ENCODE results near the gene DHRS7B.

The DHRS7B gene

DNA sequence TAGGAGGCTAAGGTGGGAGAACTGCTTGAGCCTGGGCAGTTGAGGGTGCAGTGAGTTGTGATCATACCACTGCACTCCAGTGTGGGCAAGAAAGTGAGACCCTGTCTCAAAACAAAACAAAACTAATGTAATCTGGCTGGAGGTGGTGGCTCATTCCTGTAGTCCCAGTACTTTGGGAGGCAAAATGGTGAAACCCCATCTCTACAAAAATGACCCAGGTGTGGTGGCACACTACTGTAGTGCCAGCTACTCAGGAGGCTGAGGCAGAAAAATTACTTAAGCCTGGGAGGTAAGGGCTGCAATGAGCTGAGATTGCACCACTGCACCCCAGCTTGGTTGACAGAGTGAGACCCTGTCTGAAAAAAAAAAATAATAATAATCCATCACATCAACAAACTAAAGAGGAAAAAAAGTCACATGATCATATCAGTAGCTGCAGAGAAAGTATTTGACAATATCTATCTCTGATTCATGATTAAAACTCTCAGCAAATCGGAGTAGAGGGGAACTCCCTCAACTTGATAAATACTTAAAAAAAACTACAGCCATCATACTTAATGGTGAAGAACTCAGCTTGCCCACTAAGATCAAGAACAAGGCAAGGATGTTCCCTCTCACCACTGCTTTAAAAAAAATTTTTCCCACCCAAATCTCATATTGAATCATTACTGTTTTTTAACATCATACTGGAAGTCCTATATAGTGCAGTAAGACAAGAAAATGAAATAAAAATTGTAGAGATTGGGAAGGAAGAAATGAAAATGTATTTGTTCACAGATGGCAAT, 31.0 kb downstream of the DHRS7B start:
- no peak for DNase-seq (ENCODE audit: low read depth, low spot score)

DNA sequence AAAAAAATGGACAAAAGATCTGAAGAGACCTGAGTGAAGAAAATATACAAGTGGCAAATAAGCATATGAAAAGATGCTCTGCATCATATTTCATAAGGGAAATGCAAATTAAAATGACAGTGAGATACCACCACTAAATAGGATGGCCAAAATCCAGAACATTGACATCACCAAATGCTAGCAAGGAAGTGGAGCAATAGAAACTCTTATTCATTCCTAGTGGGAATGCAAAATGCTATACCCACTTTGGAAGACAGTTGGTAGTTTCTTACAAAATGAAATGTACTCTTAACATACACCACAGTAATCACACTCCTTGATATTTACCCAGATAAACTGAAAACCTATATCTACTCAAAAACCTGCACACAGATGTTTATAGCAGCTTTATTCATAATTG, 33.6 kb downstream of the DHRS7B start:
- no peak for DNase-seq (ENCODE audit: low read depth, low spot score)

DNA sequence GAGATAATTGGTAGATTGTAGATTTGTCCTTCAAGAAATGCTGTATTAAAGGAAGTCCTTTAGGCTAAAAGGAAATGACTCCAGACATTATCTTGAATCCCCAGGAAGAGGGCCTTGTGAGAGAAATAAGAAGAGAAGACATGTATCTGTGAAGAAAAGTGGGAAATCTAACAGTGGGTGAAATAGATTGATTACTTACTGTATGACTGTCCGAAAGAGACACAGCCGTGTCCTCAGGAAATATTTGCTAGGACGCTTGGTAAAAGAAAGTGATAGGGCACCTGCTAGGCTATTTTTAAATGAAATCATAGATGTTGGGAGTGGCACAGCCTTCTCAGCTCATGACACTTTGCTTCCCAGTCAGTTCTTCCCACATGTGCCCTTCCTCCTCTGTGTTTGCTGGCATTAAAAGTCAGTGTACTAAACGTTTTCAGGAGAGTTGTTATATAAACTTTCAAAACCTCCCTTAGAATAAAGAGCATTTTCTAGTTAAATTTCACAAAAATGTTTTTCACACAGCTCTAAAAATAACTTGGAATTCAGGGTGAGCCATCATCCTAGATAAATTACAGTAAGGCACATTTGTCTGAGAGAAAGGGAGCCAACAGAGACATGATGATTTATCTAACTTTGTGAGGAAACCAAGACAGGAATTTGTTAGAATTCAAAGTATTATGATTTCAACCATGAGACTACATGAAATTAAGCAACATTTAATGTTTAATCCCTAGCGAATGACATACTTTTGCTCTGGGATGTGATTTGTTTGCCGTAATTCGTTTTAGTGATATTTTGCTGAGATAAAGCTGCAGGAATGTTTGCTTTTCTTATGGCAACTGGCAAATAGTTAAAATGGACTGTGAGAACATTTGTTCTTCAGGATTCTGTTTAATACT, 35.0 kb downstream of the DHRS7B start:
- DNase-seq (ENCODE audit: low read depth, low spot score), result no peak

DNA sequence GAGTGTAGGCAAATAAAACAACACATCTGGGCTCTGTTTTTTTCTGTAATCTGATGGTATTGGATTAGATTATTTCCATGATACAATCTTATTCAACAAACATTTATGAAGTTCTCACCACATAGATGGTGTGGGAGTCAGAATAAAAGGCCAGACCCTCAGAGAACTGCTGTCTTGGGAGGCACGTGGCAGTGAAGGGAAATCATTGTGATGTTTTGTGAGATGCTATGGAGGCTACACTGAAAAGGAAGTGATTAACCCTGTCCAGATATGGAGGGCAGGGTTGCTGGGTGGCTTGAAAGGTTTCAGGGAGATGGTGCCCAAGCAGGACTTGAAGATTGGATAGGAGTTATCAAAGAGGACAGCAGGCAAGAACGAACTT, 35.6 kb downstream of the DHRS7B start:
- DNase-seq (ENCODE audit: low read depth, low spot score), result no peak

DNA sequence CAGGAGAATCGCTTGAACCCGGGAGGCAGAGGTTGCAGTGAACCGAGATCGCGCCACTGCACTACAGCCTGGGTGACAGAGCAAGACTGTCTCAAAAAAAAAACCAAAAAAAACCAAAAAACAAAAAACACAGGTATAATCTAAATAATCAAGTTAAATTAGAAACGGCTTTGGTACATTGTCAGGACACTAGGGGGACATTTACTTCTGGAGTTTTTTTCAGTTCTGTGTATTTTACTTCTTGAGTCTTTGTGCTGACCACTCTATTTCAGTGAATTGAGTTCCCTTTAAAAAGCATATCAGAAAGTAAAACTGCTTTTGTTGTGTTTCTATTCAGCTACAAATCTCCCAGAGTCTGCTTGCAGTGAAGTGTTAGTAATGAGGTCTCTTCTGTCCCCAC, 36.3 kb downstream of the DHRS7B start:
- DNase-seq (ENCODE audit: low read depth, low spot score), result no peak

DNA sequence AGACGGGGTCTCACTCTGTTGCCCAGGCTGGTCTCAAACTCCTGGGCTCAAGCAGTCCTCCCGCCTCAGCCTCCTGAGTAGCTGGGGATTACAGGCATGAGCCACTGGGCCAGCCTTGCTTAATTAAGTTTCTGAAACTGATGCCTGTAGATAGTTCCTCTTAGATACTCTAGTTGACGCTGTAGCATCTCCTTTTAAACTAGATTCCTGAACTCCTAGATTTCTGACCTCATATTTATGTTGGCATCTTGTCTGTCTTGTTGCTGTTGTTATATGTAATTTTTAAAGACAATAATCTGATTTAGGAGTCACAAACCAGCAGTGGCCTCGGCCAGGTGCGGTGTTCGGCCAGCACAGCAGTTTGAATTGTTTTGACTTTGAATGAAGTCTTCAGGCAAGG, 37.5 kb downstream of the DHRS7B start:
- no peak for DNase-seq (ENCODE audit: low read depth, low spot score)

DNA sequence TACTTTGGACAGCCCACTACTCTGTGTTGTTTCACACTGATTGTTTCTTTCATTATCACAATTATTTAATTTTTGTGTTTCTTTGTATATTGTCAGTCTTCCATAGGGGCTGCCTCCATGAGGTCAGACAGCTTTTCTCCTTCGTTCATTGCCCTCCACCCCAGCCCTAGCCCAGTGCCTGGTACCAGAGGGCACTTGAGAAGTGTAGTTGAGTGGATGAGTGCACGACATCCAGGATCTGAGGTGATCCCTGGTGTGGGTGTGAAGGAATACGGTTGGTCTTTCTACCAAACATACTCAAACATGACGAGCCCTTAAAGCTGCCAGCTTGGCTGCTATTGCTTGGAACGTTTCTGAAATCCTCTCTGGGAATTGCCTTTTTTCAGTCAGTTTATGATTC, 37.9 kb downstream of the DHRS7B start:
- no peak for DNase-seq (ENCODE audit: low read depth, low spot score)

DNA sequence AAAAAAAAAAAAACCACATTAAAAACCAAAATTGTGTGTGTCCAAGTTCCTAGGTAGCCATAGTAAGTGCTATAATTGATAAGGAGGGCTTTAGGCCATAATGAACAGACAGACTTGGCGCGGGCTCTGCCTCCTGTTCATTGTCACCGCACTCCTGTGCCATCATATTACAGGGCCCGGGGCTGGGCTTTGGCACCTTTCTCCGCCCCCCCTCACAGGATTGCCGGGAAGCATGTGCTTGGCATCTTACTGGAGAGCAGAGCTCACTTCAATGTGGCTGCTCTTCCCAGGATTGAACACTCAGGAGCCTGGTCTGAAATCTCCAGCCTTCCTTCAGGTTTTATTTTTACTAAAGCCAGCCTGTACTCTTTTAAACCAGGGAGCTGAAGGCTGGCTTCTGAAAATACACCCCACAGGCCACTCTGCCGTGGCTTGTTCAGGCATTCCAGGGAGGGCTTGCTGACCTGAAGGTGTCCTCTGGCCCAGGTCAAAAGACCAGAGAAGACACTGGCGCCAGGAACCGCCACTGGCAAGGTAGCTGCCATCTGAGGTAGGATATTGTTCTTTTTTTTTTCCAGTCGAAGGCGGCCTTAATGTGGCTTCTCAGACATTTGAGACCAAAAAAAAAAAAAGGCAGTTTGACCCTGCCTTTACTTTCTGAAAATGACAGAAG, 39.3 kb downstream of the DHRS7B start:
- no peak for DNase-seq (ENCODE audit: low read depth, low spot score)

DNA sequence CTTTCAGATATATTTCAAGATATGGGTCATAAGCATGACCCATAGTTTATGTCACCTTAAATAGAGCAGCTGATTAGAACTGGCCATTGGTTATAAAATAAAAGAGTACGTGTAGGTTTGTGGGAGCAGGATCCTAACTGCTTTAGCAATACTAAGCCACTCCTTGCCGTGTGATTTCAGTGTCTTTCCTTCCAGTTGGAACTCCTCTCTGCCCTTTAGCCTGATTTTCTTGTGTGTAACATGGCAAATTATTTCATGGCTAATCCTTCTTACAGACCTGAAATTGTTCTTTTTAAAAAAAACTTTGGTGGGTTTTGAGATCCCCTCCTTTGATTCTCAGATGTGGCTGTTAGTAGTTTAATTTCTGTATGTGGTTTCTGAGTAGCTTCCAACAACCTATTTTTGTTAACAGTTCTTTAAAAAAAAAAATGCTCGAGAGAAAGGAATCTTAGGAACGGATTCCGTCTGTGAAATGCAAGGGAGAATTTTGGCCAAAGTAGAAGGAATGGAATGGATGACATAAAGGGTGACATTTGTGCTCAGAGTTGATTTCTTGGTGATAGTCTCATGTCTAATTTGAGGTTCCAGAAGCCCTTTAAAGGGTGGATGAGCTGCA, 39.9 kb downstream of the DHRS7B start:
- DNase-seq (ENCODE audit: low read depth, low spot score), result no peak

DNA sequence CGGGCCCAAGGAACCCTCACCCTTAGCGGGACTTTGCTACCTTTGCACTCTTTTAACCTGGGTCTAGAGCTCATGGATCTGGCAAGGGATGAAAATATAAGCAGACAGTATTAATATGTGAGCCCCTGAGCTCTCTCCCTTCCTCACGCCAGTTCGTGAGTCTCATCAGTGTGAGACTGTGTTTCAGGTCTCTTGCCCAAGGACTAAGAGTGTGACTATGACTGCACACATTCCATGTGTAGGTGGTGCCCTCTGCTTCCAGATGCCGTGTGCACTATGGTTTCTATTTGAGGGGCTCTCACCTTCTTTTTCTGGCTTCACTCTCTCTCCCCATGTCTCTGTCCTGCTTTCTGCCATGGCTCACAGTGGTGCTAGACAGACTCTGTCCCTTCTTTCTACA, 40.5 kb downstream of the DHRS7B start:
- DNase-seq (ENCODE audit: low read depth, low spot score), result no peak

DNA sequence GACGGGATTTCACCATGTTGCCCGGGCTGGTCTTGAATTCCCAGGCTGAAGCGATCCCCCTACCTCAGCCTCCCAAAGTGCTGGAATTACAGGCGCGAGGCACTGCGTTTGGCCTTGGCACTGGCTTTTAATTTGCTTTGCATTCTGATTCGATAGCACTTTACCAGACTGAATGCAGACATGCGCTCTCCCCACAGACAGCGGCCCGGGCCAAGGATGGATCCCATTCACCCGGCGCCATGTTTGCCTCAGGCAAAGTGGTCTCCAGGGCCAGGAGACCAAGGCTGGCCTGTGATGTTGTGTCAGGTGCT, 41.7 kb downstream of the DHRS7B start:
- no peak for DNase-seq (ENCODE audit: low read depth, low spot score)

DNA sequence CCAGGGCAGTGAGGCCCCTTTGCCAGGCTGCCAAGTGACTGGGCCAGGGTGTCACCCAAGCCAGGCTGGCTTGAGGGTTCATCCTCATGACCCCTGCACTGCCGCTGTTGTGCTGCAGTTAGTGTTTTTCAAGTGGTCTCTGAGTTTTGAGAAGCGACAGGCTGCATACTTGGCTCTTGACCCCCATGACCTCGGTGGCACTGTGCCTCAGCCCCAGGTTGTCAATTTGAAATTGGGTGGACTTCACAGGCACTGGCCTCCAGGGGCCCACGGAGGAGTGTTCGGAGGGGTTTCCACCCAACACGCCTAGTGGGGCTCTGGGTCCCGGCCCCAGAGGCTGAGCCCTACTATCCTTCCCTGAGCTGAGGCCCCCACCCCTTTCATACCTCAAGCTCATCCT, 42.7 kb downstream of the DHRS7B start:
- no peak for DNase-seq (ENCODE audit: low read depth, low spot score)

DNA sequence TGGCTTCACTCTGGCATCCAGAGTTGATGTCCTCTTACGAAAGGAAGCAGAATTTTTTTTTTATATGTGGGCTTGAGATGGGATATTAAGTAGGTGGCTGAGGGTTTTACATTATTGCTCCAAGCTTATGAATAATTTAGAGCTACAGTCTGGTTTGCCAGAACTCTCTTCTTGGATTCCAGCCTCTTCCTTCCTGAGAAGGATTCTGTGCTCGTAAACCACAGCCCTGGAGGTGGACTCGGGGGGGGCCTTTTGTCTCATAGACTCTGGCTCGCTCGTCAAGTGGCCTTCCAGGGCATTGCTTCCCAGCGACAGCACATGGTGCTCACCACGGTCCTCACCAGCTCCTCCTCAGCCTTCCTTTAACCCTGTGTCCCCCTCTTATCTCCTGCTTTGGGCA, 44.0 kb downstream of the DHRS7B start:
- DNase-seq (ENCODE audit: low read depth, low spot score), result no peak

DNA sequence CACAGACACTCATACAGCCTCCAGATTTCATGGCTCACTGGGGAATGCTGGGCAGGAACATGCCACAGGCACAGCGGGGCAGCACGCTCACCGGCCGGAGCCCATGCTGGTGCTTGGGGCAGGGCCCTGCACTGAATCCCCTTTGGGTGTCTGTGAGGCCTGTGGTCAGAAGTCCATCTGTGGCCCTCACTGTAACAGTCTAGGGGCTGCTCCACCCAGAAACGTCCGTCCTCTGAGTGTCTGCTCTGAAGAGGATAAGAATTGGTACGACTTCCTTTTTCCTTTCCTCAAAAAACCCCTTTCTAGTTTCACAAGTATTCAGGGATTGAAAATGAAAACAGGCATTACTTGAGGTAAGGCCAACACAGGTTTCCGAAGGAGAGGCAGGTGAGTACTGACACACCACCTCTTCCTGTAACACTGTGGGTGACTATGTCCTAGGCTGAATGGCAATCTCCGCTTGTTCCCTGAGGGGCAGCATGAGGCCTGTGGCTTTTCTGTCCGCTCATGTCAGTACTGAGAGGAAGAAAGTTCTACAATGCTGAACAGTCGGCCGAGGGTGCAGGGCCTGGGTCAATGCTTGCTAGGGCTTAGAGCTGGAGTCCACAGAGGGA, 44.7 kb downstream of the DHRS7B start:
- DNase-seq (ENCODE audit: low read depth, low spot score), result no peak

DNA sequence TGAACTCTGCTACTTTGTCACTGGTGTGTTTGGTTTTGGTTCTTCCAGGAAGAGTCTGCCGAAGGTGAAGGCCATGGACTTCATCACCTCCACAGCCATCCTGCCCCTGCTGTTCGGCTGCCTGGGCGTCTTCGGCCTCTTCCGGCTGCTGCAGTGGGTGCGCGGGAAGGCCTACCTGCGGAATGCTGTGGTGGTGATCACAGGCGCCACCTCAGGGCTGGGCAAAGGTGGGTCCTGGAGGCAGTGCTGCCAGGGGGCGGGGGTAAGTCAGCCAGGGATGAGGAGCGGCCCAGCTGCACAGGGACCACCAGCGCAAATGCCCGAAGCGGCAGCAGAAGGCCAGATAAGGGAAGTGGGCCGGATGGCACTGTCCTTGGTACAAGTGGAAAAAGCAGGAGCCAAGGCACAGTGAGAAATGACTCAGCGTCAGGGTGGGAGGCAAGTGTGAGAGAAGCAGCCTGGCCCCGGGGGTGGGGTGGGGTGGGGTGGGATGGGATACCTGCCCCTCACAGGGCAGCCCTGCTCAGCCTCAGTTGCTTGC, 45.3 kb downstream of the DHRS7B start:
- DNase-seq (ENCODE audit: low read depth, low spot score), result no peak

DNA sequence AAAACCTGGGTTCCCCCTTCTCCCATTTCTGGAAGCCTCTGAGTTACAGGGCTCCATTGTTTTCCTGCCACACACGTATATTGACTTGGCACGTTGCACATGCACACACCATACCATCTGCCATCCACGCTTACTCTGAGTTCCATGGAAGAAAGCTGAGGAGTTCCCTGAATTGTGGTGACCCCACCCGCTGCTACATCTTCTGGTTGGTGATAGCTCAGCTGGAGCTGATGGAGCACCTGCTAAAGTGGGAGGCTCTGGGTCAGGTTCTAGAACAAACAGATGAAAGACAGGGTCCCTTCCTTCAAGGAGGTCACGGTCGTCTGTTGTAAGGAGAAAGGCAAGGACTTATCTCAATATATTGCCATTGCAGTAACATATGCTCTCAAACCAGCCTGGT, 46.1 kb downstream of the DHRS7B start:
- no peak for DNase-seq (ENCODE audit: low read depth, low spot score)

DNA sequence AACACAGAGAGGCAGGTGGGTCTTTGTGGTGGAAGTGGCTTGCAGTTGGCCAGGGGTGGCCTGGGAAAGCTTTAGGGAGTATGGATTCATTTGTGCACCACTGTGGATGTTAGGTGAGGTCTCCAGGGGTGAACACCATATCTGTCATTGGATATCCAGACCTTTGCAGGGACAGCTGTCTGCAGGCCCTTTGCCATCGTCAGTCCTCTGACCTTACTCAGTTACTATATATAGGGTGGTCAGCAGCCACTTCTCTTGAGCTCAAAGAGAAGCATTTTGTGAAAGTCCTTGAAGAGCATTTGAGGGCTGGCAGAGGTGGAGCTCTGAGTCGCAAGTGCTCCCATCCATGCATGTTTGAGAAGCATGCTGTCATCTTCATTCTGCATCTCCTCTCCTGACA, 46.8 kb downstream of the DHRS7B start:
- no peak for DNase-seq (ENCODE audit: low read depth, low spot score)

DNA sequence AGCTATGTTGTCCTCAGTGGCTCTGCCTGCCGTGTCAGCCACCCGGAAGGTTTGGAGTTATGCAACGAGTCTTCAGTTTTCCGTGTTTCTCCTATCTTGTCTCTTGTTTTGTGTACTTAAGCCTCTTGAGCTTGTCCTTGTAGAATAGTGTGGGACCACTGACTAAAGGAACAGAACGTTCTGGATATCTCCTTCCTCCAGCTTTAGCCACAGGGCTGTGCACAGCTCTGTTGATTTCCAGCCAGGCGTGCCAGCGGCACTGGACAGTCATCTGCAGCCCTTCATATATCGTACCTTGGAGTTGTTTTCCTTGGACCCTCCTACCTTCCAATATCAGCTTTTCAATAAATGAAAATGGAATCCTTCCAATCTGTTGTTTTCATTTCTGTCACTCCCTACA, 47.4 kb downstream of the DHRS7B start:
- DNase-seq (ENCODE audit: low read depth, low spot score), result no peak

DNA sequence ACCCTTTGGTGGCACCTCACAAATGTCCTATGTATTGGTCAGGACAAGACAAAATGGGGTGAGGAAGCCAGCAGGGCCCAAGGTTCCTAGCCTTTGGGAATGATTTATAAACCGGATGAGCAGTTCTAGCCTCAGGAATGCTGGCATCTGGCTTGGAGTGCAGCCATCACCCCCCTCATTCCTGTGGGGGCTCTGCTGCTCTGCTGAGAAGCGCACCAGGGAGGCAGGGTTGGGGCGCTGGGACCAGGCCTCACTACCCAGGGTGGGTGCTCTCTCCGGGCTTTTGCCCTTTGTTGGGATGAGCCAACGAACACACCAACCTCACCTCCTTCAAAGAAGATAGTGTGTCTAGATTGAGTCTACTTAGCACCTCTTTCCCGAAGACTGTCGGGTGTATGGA, 47.9 kb downstream of the DHRS7B start:
- no peak for DNase-seq (ENCODE audit: low read depth, low spot score)

DNA sequence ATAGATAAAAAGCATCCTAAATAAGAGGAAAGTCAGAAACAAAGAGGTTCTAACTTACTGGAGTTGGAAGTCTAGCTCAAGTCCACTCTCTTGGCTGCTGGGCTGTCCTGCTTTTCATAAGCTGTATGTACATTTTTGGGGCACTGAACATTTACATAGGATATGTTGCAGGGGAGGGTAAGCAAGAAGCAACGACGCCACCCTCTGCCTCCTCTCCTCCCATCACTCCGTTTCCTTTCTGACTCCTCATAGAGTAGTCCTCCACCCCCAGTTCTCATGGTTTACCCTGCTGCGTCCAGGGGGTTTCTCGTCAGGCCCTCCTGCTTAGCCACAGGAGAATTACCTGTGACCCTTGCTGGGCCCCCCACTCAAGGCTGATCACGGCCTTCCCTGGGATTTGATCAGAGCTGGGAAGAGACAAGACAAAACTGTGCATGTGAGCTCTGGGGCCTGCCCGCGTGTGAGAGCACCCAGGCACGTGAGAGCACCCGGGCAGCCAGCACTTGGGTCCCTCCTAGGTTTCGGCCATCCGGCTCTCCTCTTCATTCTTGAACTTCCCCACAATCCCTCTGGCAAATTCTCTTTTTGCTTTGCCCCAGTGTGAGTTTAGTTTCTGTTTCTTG, 50.1 kb downstream of the DHRS7B start:
- no peak for DNase-seq (ENCODE audit: low read depth, low spot score)

DNA sequence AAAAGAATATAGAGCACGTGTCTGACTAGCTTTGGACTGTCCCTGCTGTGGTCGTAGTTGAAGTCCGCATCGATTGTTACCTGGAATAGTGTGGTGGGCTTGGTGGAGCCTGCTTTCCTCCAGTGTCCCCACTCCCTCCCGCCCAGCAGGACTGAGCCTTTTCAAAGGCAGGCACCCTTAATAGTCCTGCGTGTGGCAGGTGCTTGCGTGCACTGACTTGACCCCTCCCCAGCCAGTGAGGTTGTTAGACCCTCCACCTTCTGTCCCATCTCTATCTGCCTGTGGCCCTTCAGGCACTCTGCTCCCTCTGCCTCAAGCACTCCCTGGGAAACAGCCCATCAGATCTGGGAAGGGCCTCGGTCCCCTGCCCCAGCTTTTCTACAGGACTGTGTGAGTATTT, 50.6 kb downstream of the DHRS7B start:
- no peak for DNase-seq (ENCODE audit: low read depth, low spot score)

Data from smooth muscle cell of the brain vasculature (primary cell).